ENCODE measurements around the gene KCNIP1.

- TF ChIP-seq CTCF (IDR thresholded peaks at IDR 0.05) (no peak), POLR2A (IDR thresholded peaks at IDR 0.05) (no peak)
Observed at GRCh38 chr5:170599756-170600155, 95.9 kb downstream of the KCNIP1 start.

Data from body of pancreas (tissue), 4 donors.